ENCODE results near the gene DHRS12.

Gene DHRS12

DNA sequence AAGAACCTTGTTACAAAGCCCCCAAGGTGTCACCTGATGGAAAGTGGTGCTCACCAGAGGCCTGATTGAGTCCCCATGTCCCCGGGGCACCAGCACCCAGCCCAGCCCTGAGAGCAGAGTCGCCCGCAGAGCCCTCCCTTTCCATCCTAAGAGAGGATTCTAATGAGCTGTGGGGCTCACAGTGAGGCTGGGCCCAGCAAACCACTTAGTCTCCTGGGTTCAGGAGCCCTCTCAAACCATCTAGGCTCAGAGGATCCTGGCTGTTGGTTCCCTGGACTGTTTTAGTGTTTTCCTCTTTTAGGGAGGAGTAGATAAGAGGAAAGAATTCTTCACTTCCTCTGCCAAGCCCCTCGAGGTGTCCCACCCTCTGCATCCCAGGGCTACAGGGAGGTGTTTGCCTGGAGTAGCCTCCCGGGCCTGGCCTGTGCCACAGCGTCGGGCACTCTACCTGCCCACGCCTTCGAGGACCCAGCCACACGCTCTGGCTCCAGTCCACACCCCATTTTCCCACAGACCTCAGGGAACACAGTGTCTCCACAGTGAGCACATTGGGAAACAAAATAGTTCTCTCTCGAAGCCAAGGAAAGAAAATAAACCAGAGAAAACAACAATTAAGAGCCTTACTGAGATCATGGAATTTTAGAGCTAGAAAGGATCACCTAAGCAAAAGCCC lies 34.4 kb downstream of the DHRS12 start:
- no peaks in the 10 kb centered on the region for H3K9me3 Mint-ChIP-seq
- H3K36me3 Mint-ChIP-seq, result peaks cover 29% of the 10 kb centered on the region
- no peak for ATAC-seq
- H3K27ac Mint-ChIP-seq, result peak overlapping the region; percentile 60
- peaks cover 34% of the 10 kb centered on the region for H3K4me1 Mint-ChIP-seq
- no peak overlapping the region for H3K4me3 Mint-ChIP-seq
- no peaks in the 10 kb centered on the region for H3K27me3 Mint-ChIP-seq

DNA sequence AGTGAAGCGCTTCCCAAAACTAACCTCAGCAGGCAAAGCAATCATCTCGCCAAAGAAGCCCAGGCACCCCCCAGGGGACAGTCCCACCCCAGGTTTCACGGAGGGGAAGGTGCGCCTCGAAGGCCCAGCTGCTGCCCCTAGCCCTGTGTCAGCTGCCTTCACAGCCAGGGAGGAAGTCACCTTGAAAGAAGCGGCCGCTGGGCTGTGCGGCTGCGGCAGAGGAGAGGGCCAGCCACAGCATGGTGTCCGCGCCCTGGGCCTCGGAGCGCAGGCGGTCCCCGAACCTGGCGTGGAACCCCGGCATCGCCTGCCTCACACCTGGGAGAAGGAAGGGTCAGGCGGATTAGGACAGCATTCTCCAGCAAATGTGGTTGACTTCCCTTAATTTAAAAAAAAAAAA lies 35.0 kb downstream of the DHRS12 start:
- no peaks in the 10 kb centered on the region for H3K27me3 Mint-ChIP-seq
- no peaks in the 10 kb centered on the region for H3K9me3 Mint-ChIP-seq
- H3K4me1 Mint-ChIP-seq, result peaks cover 40% of the 10 kb centered on the region
- H3K4me3 Mint-ChIP-seq, result no peak overlapping the region
- no peak overlapping the region for H3K27ac Mint-ChIP-seq
- H3K36me3 Mint-ChIP-seq, result peaks cover 29% of the 10 kb centered on the region
- no peak for ATAC-seq

DNA sequence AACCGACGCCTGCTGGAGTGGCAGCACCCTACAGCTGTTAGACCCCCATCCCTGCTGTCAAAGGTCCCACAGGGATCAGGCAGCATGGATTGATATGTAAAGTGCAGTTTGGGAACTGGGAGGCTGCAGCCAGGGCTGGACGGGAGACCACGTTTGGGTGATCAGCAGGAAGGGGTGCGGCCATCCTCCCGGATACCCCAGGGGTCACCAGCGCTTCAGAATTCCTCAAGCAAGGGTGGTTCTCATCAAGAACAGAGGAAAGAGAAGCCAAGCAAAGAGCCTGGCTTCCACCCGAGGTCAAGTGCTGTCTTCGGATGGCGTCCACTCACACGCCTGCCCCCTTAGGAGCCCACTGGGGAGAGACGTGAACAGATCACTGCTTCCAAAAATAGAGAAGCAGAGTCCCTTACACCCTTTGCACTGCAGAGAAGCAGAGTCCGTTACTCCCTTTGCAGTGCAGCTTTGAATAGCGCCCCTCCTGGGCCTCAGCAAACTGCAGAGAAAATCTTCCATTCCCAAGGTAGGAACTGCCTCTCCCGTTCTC lies 35.5 kb downstream of the DHRS12 start:
- H3K4me1 Mint-ChIP-seq, result peaks cover 43% of the 10 kb centered on the region
- no peak overlapping the region for H3K4me3 Mint-ChIP-seq
- no peaks in the 10 kb centered on the region for H3K27me3 Mint-ChIP-seq
- no peak for ATAC-seq
- peaks cover 29% of the 10 kb centered on the region for H3K36me3 Mint-ChIP-seq
- H3K27ac Mint-ChIP-seq, result no peak overlapping the region
- H3K9me3 Mint-ChIP-seq, result no peaks in the 10 kb centered on the region

DNA sequence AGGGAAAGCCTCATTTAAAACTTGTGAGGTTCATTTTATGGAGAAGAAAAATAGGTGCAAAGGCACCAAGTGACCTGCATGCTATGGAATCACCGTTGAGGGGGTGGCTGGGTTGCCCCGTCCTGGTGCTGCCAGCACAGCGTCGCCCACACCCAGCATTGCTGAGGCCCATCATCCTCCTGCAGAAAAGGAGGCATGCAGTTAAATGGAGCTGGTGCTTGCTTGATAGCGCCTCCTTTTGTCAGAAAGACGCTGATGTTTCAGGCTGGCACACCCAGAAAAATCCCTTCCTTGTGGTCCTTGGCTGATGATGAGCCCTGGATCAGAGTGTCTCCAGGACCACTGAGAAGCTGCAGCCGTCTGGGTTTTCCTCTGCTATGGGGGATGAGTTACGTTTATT lies 36.9 kb downstream of the DHRS12 start:
- no peak overlapping the region for H3K4me3 Mint-ChIP-seq
- H3K4me1 Mint-ChIP-seq, result peaks cover 55% of the 10 kb centered on the region
- peak overlapping the region; percentile 31 for H3K27ac Mint-ChIP-seq
- no peaks in the 10 kb centered on the region for H3K9me3 Mint-ChIP-seq
- H3K36me3 Mint-ChIP-seq, result peaks cover 30% of the 10 kb centered on the region
- no peaks in the 10 kb centered on the region for H3K27me3 Mint-ChIP-seq
- no peak for ATAC-seq

DNA sequence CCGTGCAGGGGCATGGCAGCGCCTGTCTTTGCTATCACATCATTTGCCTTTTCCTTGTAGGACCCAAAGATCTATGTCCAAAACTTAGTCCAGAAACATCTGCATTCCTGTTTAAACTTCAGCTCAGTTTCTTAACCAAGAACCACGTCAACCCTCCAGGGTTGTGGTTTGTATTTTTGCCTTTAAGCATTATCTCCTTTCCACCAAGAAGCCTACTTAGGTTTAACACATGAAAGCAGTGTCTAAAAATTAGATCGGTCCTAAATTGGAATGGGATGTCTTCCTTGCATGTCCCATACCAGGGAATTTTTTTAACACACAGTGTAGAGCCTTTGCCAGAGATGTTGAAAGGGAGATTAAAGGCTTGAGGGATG lies 38.8 kb downstream of the DHRS12 start:
- Mint-ChIP-seq H3K4me1 (peaks cover 38% of the 10 kb centered on the region), H3K36me3 (peaks cover 39% of the 10 kb centered on the region), H3K27ac (peak overlapping the region; percentile 93), H3K27me3 (no peaks in the 10 kb centered on the region), H3K9me3 (no peaks in the 10 kb centered on the region), H3K4me3 (peak overlapping the region; percentile 72)
- ATAC-seq, result no peak

DNA sequence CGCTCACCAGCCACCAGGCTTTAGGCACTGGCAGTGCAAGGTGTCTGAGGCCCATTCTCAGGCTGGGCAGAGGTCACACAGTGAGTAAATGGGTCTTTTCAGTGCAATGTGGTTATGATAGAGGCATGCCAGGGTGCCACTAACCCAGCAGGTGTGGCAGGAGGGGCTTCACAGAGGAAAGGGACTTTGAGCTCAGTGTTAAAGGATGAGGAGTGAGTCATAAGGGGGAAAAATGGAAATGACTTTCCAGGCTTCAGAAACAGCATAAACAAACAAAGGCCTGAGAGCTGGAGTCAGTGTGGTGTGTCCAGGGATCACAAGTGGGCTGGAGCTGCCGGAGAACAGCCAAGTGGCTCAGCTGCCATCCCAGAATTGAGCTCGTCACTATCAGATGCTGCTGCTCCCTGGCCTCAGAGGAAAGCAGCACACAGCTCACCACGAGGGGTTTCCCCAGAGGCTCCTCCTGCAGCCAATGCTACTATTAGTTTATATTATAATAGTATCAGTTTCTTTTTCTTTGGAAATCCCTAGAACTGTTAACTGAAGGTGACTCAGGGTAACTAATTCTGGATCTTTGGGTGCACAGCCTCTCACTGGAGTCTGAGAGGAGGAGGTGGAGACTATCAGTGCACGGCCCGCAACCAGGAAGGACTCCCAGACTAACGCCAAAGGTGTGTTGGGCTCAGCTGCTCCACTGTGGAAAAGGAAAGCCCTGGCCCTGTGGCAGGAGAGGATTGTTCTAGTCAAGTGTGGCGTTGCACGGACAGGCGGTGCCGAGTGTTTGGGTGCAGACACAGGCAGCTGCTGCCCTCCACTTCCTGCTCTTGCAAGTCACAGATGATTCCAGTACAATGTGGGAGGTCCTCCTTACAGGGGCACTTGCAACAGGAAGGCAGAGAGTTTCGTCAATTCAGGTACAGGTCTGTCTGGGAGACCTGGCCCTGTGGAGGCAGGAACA lies 39.5 kb downstream of the DHRS12 start:
- peaks cover 32% of the 10 kb centered on the region for H3K4me1 Mint-ChIP-seq
- H3K36me3 Mint-ChIP-seq, result peaks cover 41% of the 10 kb centered on the region
- H3K27me3 Mint-ChIP-seq, result no peaks in the 10 kb centered on the region
- H3K27ac Mint-ChIP-seq, result peak overlapping the region; percentile 93
- H3K4me3 Mint-ChIP-seq, result peak overlapping the region; percentile 72
- no peaks in the 10 kb centered on the region for H3K9me3 Mint-ChIP-seq
- peak; percentile 93 for ATAC-seq

DNA sequence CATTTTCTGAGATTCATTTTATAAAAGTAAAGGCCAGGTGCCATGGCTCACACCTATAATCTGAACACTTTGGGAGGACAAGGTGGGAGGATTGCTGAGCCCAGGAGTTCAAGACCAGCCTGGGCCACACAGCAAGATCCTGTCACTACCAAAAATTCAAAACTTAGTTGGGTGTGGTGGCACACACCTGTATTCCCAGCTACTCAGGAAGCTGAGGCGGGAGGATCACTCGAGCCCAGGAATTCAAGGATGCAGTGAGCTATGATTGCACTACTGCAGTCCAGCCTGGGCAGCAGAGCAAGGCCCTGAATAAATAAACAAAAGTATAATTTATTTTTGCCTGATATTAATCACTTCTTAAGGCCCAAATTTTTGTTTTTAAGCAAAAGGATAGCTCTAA lies 40.5 kb downstream of the DHRS12 start:
- ATAC-seq, result no peak
- Mint-ChIP-seq H3K4me3 (no peak overlapping the region), H3K9me3 (no peaks in the 10 kb centered on the region), H3K27ac (peak overlapping the region; percentile 93), H3K4me1 (peaks cover 32% of the 10 kb centered on the region), H3K27me3 (no peaks in the 10 kb centered on the region), H3K36me3 (peaks cover 42% of the 10 kb centered on the region)

DNA sequence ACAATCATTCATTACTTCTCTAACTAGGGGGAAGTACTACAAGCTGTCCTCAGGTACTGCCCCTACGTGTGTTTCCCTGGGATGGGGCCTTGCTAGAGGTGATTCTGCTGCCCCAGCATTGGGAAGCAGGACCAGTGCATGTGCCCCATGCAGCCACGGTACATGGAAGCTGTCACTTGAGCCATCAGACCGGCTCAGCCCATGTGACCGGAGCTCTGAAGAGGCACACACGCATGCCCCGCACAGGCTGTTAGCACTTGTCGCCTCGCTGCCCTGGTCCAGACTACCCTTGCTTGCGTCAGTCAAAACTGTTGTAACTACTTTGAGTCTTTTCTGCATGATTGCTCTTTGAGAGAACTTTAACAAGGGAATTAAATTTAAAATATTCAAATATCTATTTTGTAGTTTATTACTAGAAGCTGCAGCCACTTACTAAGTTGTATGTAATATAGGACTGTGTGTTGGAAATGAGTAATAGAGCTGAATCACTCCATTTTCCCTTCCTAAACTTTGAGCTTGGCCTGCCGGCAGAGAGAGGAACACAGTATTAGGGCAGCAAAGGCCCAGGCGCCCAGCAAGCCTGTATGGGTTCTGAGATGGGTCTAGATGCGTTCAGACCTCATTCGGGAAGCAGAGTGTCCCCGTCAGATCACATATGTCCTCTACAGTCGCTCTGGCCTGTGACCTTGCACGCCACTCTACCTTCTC lies 42.2 kb downstream of the DHRS12 start:
- peaks cover 42% of the 10 kb centered on the region for H3K36me3 Mint-ChIP-seq
- no peak for ATAC-seq
- H3K27ac Mint-ChIP-seq, result no peak overlapping the region
- no peaks in the 10 kb centered on the region for H3K9me3 Mint-ChIP-seq
- H3K4me3 Mint-ChIP-seq, result no peak overlapping the region
- H3K4me1 Mint-ChIP-seq, result peaks cover 32% of the 10 kb centered on the region
- no peaks in the 10 kb centered on the region for H3K27me3 Mint-ChIP-seq

DNA sequence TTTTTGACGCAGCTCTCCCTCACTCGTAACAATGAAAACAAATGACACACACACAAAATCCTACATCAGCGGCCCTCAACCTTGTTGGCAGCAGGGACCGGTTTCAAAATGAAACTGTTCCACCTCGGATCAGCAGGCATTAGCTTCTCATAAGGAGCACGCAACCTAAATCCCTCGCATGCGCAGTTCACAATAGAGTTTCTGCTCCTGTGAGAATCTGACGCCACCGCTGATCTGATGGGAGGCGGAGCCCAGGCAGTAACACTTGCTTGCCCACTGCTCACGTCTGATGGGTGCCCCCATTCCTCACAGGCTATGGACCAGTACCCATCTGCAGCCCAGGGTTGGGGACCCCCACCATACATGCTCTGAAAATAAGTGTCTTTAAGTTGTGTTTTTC lies 43.4 kb downstream of the DHRS12 start:
- no peaks in the 10 kb centered on the region for H3K27me3 Mint-ChIP-seq
- H3K9me3 Mint-ChIP-seq, result no peaks in the 10 kb centered on the region
- H3K4me1 Mint-ChIP-seq, result peaks cover 31% of the 10 kb centered on the region
- H3K27ac Mint-ChIP-seq, result no peak overlapping the region
- no peak overlapping the region for H3K4me3 Mint-ChIP-seq
- H3K36me3 Mint-ChIP-seq, result peaks cover 35% of the 10 kb centered on the region
- ATAC-seq, result no peak

DNA sequence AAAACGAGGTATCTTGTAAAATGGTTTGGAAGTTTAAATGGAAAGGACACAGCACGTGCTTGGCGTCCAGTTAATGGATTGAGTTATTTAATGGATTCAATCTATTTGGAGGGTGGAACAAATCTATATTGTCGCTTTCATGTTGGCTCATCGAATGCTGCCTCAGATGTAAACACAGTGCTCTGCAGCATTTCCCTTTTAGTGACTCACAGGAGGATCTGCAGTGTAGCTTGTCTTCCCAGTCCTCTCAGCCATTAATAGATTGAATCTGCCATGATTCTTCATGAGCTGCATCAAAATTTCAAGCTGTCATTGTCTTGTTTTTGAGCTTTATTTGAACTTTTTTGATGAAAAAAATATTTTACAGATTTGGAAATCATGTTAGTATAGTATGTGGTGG lies 44.7 kb downstream of the DHRS12 start:
- Mint-ChIP-seq H3K36me3 (peaks cover 45% of the 10 kb centered on the region), H3K27me3 (no peaks in the 10 kb centered on the region), H3K4me3 (no peak overlapping the region), H3K27ac (no peak overlapping the region), H3K4me1 (peaks cover 18% of the 10 kb centered on the region), H3K9me3 (no peaks in the 10 kb centered on the region)
- no peak for ATAC-seq

DNA sequence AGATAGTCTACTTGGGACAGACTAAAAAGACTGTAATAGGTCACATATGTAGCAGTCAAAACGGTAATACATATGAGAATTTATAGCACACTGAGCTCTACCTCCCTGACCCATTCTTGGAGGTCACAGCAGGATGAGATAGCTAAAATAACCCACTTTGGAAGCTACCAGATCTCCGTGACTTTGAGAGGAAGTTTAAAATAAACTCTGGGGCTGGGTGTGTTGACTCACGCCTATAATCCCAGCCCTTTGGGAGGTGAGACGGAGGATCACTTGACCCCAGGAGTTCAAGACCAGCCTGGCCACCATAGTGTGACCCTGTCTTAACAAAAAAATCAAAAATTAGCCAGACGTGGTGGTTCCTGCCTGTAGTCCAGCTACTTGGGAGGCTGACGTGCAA lies 45.3 kb downstream of the DHRS12 start:
- Mint-ChIP-seq H3K4me1 (peaks cover 12% of the 10 kb centered on the region), H3K27ac (no peak overlapping the region)

DNA sequence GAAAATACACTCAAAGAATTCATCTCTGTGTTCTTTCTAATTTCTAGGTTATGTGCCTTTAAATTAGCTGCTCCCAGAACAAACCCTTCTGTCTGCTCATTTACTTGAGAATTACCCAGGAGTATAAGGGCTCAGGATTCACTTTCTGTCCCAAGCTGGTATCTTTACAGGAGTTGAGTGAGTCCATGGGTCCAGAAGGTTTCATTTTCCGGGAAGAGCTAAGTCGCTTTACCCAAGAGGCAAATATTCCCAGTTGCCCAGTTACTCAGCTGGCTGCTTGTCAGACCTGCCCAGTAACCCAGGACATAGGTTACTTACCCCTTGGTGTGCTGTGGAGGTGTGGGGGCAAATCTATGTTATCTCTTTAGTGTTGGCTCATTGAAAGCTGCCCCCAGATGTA lies 47.3 kb downstream of the DHRS12 start:
- H3K27ac Mint-ChIP-seq, result no peak overlapping the region
- no peaks in the 10 kb centered on the region for H3K9me3 Mint-ChIP-seq
- no peaks in the 10 kb centered on the region for H3K4me1 Mint-ChIP-seq
- ATAC-seq, result no peak
- no peak overlapping the region for H3K4me3 Mint-ChIP-seq
- H3K27me3 Mint-ChIP-seq, result no peaks in the 10 kb centered on the region
- H3K36me3 Mint-ChIP-seq, result peaks cover 52% of the 10 kb centered on the region

More for the DNA sequence above, 45.3 kb downstream of the DHRS12 start:
- Mint-ChIP-seq H3K27me3 (no peaks in the 10 kb centered on the region), H3K36me3 (peaks cover 50% of the 10 kb centered on the region), H3K4me3 (no peak overlapping the region), H3K9me3 (no peaks in the 10 kb centered on the region)
- no peak for ATAC-seq

DNA sequence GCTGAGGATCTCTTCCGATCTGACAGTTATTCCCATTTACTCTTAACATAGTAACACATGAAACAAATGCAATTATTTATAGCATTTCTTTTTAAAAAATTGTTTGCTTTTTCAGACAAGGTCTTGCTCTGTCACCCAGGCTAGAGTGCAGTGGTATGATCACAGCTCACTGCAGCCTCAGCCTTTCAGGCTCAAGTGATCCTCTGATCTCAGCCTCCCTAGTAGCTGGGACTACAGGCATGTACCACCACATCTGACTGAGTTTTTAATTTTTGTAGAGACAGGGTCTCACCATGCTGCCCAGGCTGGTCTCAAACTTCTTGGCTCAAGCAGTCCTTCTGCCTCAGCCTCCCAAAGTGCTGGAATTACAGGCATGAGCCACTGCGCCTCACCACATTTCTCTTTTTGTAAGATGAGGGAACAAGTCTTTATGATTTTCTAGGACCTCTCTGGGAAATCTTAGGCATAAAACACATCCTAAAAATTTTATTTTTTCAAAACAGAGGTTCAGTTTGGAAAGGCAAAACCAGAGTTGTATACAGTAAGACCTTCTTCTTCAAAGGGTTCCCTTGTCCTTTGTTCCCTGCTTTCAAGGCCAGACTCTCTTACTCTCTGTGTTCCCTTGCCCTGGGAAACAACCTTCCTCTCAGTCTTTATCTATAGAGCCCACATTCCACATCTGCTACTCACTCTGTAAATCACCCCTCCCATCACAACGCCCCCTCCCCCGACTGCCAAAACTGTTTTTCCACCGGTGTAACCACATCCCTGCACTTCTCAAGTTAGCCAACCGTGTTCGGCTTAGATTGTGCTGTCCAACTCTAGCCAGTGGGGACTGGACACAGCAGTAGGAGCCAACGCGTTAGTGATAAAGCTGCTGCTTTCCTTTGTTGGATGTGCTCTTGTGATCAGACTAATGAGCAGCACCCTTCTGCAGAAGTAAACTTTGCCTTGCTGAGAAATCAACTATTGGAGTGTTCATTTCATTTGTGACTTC lies 56.2 kb downstream of the DHRS12 start:
- no peak overlapping the region for H3K4me3 Mint-ChIP-seq
- H3K4me1 Mint-ChIP-seq, result no peaks in the 10 kb centered on the region
- H3K27me3 Mint-ChIP-seq, result no peaks in the 10 kb centered on the region
- no peak overlapping the region for H3K27ac Mint-ChIP-seq
- peaks cover 55% of the 10 kb centered on the region for H3K36me3 Mint-ChIP-seq
- ATAC-seq, result no peak
- H3K9me3 Mint-ChIP-seq, result peaks cover 5% of the 10 kb centered on the region

DNA sequence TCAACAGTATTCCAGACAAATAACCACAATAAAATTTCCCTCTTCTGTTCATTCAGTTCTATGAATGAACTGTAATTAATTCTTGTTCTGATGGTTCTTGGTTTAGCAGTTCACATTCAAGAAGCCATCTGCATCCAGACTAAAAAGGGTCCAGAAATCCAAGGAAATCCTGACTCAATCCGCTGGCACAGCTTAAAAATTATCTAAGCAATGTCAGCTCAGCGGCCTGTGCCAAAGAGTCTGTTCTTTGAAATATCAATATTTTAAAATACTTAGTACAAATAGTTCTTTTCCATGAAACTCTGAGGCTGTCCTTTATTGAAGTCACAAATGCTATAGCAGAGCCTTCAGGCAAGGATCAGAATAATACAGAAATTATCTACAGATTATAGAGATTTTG lies 57.2 kb downstream of the DHRS12 start:
- no peak overlapping the region for H3K27ac Mint-ChIP-seq
- no peaks in the 10 kb centered on the region for H3K4me1 Mint-ChIP-seq
- no peaks in the 10 kb centered on the region for H3K27me3 Mint-ChIP-seq
- H3K36me3 Mint-ChIP-seq, result peaks cover 58% of the 10 kb centered on the region
- H3K9me3 Mint-ChIP-seq, result peaks cover 5% of the 10 kb centered on the region
- no peak for ATAC-seq
- no peak overlapping the region for H3K4me3 Mint-ChIP-seq
